ENCODE measurements around the gene PEX5L.

DNA sequence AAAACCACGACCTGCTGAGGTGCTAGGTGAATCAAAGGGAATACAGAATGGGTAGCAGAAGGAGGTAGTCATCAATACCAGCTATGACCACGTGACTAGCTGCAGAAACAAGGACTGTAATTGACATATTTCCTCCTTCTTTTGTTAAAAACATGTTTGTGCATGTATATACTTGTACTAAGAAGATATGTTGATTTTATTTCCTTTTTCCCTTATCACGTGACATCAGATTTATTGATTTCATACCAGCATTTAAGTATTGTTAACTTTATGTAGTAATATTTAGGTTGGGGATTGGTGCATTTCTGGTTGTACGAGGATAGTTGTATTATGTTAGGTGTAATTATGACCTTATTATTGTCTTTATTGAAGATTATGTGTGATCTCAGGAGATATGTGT lies 36.2 kb downstream of the PEX5L start:
- TF ChIP-seq, protein P1, sequence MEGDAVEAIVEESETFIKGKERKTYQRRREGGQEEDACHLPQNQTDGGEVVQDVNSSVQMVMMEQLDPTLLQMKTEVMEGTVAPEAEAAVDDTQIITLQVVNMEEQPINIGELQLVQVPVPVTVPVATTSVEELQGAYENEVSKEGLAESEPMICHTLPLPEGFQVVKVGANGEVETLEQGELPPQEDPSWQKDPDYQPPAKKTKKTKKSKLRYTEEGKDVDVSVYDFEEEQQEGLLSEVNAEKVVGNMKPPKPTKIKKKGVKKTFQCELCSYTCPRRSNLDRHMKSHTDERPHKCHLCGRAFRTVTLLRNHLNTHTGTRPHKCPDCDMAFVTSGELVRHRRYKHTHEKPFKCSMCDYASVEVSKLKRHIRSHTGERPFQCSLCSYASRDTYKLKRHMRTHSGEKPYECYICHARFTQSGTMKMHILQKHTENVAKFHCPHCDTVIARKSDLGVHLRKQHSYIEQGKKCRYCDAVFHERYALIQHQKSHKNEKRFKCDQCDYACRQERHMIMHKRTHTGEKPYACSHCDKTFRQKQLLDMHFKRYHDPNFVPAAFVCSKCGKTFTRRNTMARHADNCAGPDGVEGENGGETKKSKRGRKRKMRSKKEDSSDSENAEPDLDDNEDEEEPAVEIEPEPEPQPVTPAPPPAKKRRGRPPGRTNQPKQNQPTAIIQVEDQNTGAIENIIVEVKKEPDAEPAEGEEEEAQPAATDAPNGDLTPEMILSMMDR (IDR thresholded peaks at IDR 0.05): no peak
- TF ChIP-seq POLR2A (IDR thresholded peaks at IDR 0.05): no peak

Data from adrenal gland (tissue), 5 donors.